HG03025 (cell line): Measurements from ENCODE around the gene URB1.

Experiments used
- ATAC-seq: cut with Tn5 transposase; IDR thresholded peaks from one replicate; pipeline ENCODE4 v1.9.1; 2021; ENCODE audit warnings: mild to moderate bottlenecking, moderate library complexity; ENCODE audit not compliant: unreplicated experiment, low FRiP score

Gene URB1

GRCh38 chr21:32349333-32349944, 43.4 kb downstream of the URB1 start:
- no peak for ATAC-seq

DNA sequence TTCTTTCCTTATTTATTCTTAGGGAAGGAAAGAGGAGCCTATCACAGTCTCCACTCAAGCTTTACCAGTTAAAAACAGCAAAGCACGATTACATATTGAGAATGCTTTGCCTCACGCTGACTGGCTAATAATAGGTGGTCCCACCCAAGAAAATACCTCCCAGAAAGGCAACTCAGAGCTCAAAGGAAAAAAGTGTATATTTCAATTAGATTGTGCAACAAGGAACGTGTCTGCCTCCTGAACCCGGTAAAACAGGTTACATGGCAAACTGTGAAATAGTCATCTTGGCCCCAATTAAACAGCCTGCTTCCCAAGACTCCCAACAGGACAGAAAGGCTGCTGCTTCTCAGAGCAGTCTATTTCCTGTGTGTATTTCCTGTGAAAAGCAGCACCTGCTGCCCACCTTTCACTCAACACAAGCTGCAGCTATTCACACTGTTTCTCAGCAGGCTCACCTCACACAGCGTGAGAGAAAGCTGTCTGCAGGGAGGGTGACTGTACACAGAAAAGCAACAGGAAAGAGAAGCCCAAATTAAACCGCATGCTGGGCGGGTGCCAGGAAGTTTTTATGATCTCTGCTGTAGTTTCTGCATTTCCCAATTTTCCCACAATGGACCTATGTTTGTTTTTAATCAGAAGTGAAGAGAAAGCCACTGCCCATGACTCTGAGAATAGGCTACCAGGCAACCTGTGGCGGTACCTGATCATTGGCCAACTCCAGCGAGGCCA, 44.0 kb downstream of the URB1 start:
- no peak for ATAC-seq

GRCh38 chr21:32347977-32348376, 44.8 kb downstream of the URB1 start:
- no peak for ATAC-seq

GRCh38 chr21:32347351-32347750, 45.5 kb downstream of the URB1 start:
- ATAC-seq: no peak

DNA sequence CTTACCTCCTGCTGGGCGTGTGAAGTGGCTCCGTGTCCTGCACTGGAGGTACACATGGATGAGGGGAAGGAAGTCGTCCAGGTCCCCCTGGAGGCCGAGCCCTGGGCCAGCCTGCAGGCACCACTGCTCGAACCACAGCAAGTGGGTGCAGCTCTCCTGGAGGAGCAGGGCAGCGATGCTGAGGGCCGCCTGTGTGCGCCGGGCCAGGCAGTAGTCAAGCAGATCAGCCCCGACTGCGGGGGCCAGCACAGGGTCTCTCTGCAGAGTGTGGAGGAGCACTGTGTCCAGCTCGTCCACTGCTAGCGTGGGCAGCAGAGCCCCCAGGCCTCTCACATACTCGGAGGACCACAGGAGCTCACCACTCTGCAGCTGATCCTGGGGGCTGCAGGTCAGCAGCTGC, 45.9 kb downstream of the URB1 start:
- no peak for ATAC-seq

DNA sequence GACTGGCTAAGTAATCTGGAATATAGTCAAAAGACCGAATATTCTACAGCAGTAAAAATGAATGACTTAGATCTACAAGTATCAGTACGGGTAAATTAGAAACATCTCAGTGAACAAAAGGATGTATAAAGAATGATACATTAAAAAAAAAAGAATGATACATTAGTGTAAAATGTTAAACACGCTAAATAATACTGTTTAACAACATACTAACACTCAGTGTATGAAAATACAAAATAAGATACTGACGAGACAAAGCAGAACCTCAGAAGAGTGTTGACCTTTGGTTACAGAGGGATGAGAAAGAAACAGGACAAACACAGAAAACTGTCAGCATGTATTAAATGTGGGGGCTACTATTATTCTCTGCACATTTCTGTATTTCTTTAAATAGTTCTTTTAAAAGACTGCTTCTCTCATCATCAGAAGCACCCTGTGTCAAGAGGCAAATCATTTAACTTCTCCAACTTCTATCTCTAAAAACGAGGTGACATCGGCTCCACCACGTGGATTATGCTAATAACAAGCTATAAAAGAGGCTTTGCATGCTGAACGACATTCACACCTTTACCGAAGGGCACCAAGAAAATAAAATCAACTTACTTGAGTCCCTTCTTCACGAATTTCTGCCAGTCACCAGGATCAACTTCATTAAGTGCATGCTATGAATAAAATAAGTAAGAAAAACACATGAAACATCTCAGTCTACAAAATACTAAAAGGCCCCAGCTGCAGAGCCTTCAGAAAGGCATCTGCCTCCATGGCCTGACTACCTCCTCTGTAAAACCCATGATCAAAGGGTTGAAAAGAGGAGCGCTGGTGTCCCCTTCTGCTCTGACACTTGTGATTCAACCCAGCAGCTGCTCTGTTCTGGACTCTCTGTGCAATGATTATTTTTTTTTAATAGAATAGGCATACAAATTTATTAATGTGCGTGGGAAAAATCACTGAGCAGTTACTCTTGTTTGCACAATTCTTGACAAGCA, 51.7 kb downstream of the URB1 start:
- ATAC-seq: no peak

DNA sequence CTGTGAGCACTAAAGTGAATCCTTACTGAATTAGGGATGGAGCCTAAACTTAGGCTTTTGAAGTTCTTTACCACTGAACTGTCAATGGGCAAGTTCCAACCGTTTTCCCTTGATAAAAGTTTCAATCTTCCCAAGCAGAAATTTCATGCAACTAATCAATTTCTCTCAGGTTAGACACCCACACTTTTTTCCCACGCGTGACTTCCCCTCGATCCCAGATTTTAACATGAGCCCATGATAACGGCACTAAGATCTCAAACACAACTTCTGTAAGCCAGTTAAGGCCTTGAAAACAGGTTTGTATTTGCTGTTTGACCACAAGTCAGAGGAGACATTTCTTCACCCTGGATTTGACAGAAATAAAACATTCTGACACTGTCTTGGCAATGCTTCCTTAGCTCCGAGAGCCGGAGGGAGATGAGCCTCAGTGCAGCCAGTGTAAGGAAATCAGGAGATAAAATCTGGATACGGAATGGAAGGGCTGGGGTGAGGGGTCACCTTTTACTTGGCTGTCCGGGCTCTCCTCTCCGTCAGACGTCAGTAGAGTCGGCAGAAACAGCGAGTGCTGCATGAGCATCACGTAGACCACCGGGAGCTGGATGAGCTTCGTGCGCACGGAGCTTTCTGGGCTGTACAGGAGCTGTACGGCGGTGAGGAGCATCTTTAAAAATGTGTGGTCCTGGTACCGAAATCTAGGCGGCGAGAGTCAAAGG, 54.4 kb downstream of the URB1 start:
- no peak for ATAC-seq

DNA sequence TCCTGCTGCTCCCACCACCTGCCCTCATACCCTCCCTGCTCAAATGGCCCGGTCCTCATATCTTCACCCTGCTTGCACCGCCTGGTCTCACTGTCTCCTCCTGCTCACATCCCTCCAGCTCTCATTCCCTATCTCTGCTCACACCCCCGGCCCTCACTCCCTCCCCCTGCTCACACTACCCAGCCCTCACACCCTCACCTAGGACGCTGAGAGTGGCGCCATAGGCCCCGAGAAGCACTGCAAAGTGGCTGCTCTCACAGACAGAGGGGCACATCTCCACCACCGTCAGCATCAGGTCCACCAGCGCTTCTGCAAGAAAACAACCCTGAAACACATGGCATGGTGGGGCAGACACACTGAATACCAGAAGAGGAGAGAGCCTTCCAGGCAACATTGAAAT, 55.6 kb downstream of the URB1 start:
- no peak for ATAC-seq

DNA sequence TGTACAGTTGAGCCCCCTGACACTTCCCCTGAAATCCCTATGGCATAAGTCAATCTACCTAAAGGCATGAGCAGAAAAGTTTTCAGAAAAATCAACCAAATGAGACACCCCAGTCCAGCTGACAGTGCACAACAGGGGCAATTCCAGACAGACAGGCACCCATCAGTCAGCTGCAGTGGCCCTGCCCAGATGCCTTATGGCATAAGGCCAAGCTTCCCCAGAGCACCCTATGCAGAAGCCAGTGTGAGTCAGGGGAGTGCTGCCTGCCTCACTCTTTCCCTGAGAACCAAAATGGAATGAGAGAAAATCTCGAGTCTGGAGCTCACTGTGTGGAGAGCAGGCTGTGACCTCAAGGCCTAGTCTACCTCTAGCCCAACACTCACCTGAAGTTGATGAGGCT, 56.1 kb downstream of the URB1 start:
- no peak for ATAC-seq

GRCh38 chr21:32335601-32336575, 56.9 kb downstream of the URB1 start:
- ATAC-seq: no peak

DNA sequence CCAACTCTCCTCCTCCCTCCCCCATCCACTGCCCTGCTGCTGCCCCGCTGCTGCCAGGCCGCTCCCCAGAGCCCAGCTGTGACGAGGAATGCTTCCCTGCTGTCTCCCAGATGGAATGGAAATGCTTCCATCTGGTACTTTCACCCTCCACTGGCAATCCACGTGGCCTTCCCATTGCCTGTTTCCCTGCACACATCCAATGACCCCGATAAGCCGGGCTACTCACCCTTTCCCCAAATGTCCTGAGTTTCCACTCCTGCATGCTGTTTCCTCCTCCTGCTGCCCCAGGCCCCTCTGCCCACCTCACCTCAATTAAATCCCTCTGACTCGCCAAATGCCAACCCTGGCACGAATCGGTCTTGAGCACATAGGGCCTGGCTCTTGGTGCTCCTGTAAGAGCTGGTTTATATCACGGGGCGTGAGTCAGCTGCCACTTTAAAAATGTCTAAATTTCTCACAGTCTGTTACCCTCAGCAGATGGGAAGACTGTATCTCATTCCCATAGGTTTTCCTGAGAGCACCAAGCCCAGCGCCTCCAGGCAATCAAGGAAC, 57.8 kb downstream of the URB1 start:
- ATAC-seq: no peak

- ATAC-seq: no peak
Measured at GRCh38 chr21:32333953-32334673, 58.7 kb downstream of the URB1 start.

- ATAC-seq: no peak
Measured at GRCh38 chr21:32332463-32332951, 60.3 kb downstream of the URB1 start.

GRCh38 chr21:32331444-32332305, 61.1 kb downstream of the URB1 start:
- ATAC-seq: no peak

- ATAC-seq: no peak
Measured at GRCh38 chr21:32330784-32331311, 62.0 kb downstream of the URB1 start.

GRCh38 chr21:32329776-32330175, 63.0 kb downstream of the URB1 start:
- ATAC-seq: no peak

DNA sequence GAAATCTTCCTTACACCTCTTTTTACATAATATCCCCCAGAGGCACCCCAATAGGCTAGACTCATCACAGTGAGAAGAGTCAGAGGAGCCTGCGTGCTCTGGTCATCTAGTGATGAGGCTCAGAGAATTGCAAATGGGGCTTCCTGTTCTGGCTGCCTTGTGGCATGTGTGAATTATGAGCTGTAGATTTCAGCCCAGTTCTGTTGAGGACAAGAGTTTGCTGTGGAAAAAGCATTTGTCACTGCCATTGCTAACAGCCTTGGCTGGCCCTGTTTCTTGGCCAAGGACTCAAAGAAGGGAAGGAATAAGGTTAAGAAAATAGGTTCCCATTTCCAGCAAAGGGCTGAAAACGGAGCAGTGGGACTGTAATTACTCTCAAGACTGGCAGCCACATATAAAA, 63.5 kb downstream of the URB1 start:
- no peak for ATAC-seq
